Heart left ventricle (tissue), 16 donors: ENCODE results near the gene PRSS37. TPM values are rescaled to one million over a fixed set of nuclear protein-coding genes. Genes with fewer than 3 reads are reported as not detected.
"Not testable (repeated sequence)": the region's sequence is repeated elsewhere in the genome, so short reads cannot be mapped to it uniquely, and the experiment has no call there.

ENCODE experiments used
- ATAC-seq, 4 donors: fragments of 200-7000 bp; cut with Tn5 transposase; one replicate each; pipeline ENCODE4 v1.9.1; 2020 to 2022; ENCODE audit warnings: moderate library complexity in 4 of 4, mild to moderate bottlenecking in 3 of 4, moderate number of reproducible peaks in 1 of 4
- DNase-seq, 5 donors: peaks; one replicate each; pipeline ENCODE4 v3.0.0-alpha.2; 2020
- H3K27ac ChIP-seq, 12 donors: fragments of 200-600 bp; sonication (generic) in 4 of 12; one replicate each; pipeline versions ENCODE4 v1.5.0 to v1.8.0; 2016 to 2022; ENCODE audit warnings: mild to moderate bottlenecking in 2 of 12
- H3K27me3 ChIP-seq, 9 donors: fragments of 200-600 bp; sonication (generic) in 2 of 9; one replicate each; pipeline versions ENCODE4 v1.5.1 to v1.8.0; 2016 to 2022; ENCODE audit warnings: mild to moderate bottlenecking in 3 of 9
- H3K36me3 ChIP-seq, 9 donors: fragments of 200-600 bp; sonication (generic) in 2 of 9; one replicate each; pipeline versions ENCODE4 v1.5.0 to v1.8.0; 2018 to 2022; ENCODE audit warnings: mild to moderate bottlenecking in 2 of 9
- H3K4me1 ChIP-seq, 12 donors: fragments of 200-600 bp; sonication (generic) in 4 of 12; one replicate each; pipeline versions ENCODE4 v1.5.0 to v1.8.0; 2016 to 2022; ENCODE audit warnings: mild to moderate bottlenecking in 3 of 12
- H3K4me3 ChIP-seq, 12 donors: fragments of 200-600 bp; sonication (generic) in 4 of 12; one replicate each; pipeline versions ENCODE4 v1.5.0 to v1.8.0; 2017 to 2022; ENCODE audit warnings: mild to moderate bottlenecking in 9 of 12, moderate library complexity in 4 of 12
- H3K9me3 ChIP-seq, 12 donors: fragments of 200-600 bp; sonication (generic) in 4 of 12; one replicate each; pipeline versions ENCODE4 v1.5.0 to v1.8.0; 2016 to 2022; ENCODE audit warnings: mild to moderate bottlenecking in 1 of 12
- CTCF ChIP-seq, 12 donors: fragments of 200-600 bp; sonication (generic) in 4 of 12; IDR thresholded peaks; one replicate each; pipeline versions ENCODE4 v1.5.0 to v1.8.0; 2018 to 2022; ENCODE audit warnings: antibody characterized with exemption in 12 of 12, mild to moderate bottlenecking in 5 of 12
- POLR2A ChIP-seq, 2 donors: fragments of 450-650 bp; IDR thresholded peaks; one replicate each; pipeline ENCODE4 v1.6.1; 2017; ENCODE audit warnings: antibody characterized with exemption in 2 of 2, mild to moderate bottlenecking in 2 of 2, moderate library complexity in 2 of 2
- WGBS, 4 donors: extraction: QIAGEN DNeasy Blood & Tissue Kit in 2 of 4; methylation state at CpG; one replicate each; pipeline versions ENCODE4 v1.1.5 to v1.1.7; 2013 to 2018; 5-methylcytosine and 5-hydroxymethylcytosine counted together
- intact Hi-C, 10 donors: fragments of 100-400 bp; cut with DNase I; formaldehyde crosslinking; loops; one replicate each; pipeline versions ENCODE4 v1.11.1 to v1.14.2; 2022
- polyA plus RNA-seq, 2 donors: library from polyadenylated mRNA; stranded (reverse); fragments of 200-250 nt; gene quantifications; one replicate each; pipeline ENCODE4 v1.2.3, GENCODE V29; 2013
- total RNA-seq, 9 donors: library from RNA; depleted of rRNA in 2 of 9; stranded (reverse); fragments of >200 nt in 2 of 9; fragmentation: NEBNext Ultra II Directional in 3 of 9; extraction: Animal tissue kit (Norgen Biotek cat#: 25700) in 3 of 9; gene quantifications; one replicate each; pipeline versions ENCODE4 v1.1.0 to v1.2.4, GENCODE V29; 2016 to 2023
- donor health status: ischemic (EF 13 %, LVEDD 7.1; RV severe dilation, severe dysfunction).
- donor health status: healthy with polysubstance abuse.
- donor health status: DM: no; HTN: yes; CAD: no.
- donor health status: DM: no; HTN: no; CAD: no.
- donor health status: ischemic (EF 25% LVEDD 6.9; RV normal size, moderate dysfunction).
- donor health status: ischemic (EF 25% LVEDD 5.7; RV mildly dilated, moderate dysfunction).
- donor health status: healthy.
- donor health status: DM: yes; HTN: yes; CAD: no.
- donor health status: ischemic (EF 35%, LVEDD 5.7; RV mildly dilated, moderate dysfunction).
- donor health status: nonischemic (EF 11% LVEDD 7.7; RV severe dilation, severe dysfunction).
- donor health status: DM: yes; HTN: yes; CAD: no.
- donor health status: PGD.
- donor health status: ischemic (EF 29% LVEDD 5.4; RV normal size, mild dysfunction).
- donor health status: nonischemic (EF 23%, LVEDD 6.1; RV moderate dilation, normal function).

PRSS37 gene
- total and polyA plus RNA-seq, 11 donors = not detected

GRCh38 chr7:141839256-141839655 lies 2.0 kb downstream of the PRSS37 start:
- Histone ChIP-seq H3K9me3 (no peaks in the 10 kb centered on the region), H3K27me3 (no peaks in the 10 kb centered on the region), H3K4me3 (no peak overlapping the region), H3K4me1 (no peaks in the 10 kb centered on the region), H3K27ac (no peak overlapping the region), H3K36me3 (no peaks in the 10 kb centered on the region)
- TF ChIP-seq POLR2A (IDR thresholded peaks at IDR 0.05) (no peak), CTCF (IDR thresholded peaks at IDR 0.05) (no peak)
- 74 to 84% (median 77%) methylated on average over 4 of the region's 4 CpGs for WGBS, 4 donors
- ATAC-seq (no peak), DNase-seq (no peak)
- intact Hi-C loops = no loop called here

GRCh38 chr7:141838581-141838980 lies 2.7 kb downstream of the PRSS37 start:
- no peak for TF ChIP-seq POLR2A (IDR thresholded peaks at IDR 0.05)
- TF ChIP-seq CTCF (IDR thresholded peaks at IDR 0.05) = no peak
- intact Hi-C loops = no loop called here
- no peak for ATAC-seq
- H3K9me3 ChIP-seq = no peaks in the 10 kb centered on the region
- H3K27ac ChIP-seq = no peak overlapping the region
- no peaks in the 10 kb centered on the region for H3K27me3 ChIP-seq
- H3K4me1 ChIP-seq = no peaks in the 10 kb centered on the region
- no peak for DNase-seq
- H3K36me3 ChIP-seq = no peaks in the 10 kb centered on the region
- WGBS, 4 donors = 37 to 46% (median 41%) methylated on average over 1 of the region's 1 CpG
- H3K4me3 ChIP-seq = no peak overlapping the region

- intact Hi-C loops = no loop called here
- Histone ChIP-seq H3K36me3 (no peaks in the 10 kb centered on the region), H3K27ac (no peak overlapping the region), H3K4me1 (no peaks in the 10 kb centered on the region), H3K27me3 (no peaks in the 10 kb centered on the region), H3K4me3 (no peak overlapping the region), H3K9me3 (no peaks in the 10 kb centered on the region)
- TF ChIP-seq CTCF (IDR thresholded peaks at IDR 0.05) (no peak), POLR2A (IDR thresholded peaks at IDR 0.05) (no peak)
- DNase-seq (no peak), ATAC-seq (no peak)
- WGBS, 4 donors = 86 to 92% (median 89%) methylated on average over 5 of the region's 5 CpGs
Observed at GRCh38 chr7:141837683-141838082, 3.6 kb downstream of the PRSS37 start.

- DNase-seq, H3K36me3 ChIP-seq, H3K4me1 ChIP-seq, H3K27ac ChIP-seq, H3K27me3 ChIP-seq, intact Hi-C loops, H3K4me3 ChIP-seq, ATAC-seq: not testable (repeated sequence)
- peaks cover 0 to 69% (median 44%) of the 10 kb centered on the region in 12 donors for H3K9me3 ChIP-seq
Observed at GRCh38 chr7:141822432-141822831, 18.9 kb downstream of the PRSS37 start.

GRCh38 chr7:141820067-141820466 lies 21.2 kb downstream of the PRSS37 start:
- 89 to 96% (median 93%) methylated on average over 1 of the region's 1 CpG for WGBS, 4 donors
- H3K4me3 ChIP-seq = no peak overlapping the region
- DNase-seq (no peak), ATAC-seq (no peak)
- H3K27me3 ChIP-seq = no peaks in the 10 kb centered on the region
- H3K9me3 ChIP-seq = peaks cover 0 to 80% (median 44%) of the 10 kb centered on the region in 12 donors
- intact Hi-C loops = no loop called here
- no peak overlapping the region for H3K27ac ChIP-seq
- H3K4me1 ChIP-seq = no peaks in the 10 kb centered on the region
- no peaks in the 10 kb centered on the region for H3K36me3 ChIP-seq
- TF ChIP-seq CTCF (IDR thresholded peaks at IDR 0.05) = no peak
- TF ChIP-seq POLR2A (IDR thresholded peaks at IDR 0.05) = no peak
